PC-3 (cell line): Measurements from ENCODE around the gene PSMD5. TPM values are rescaled to one million over a fixed set of nuclear protein-coding genes. Genes with fewer than 3 reads are reported as not detected.

Source experiments
- ATAC-seq: fragments of 200-7000 bp; cut with Tn5 transposase; 2 replicates; pipeline ENCODE4 v1.9.1; 2020; ENCODE audit warnings: mild to moderate bottlenecking, moderate library complexity
- BruUV-seq: library from RNA; stranded (reverse); fragments of 400-500 nt; replicated peaks from 2 replicates; lab custom pipeline; 2021; lab: Mats Ljungman, UMichigan
- CTCF ChIA-PET: fragments of 300-600 bp; sonication (Branson Sonifier 250); formaldehyde crosslinking; loops from one replicate; lab custom pipeline; 2022; ENCODE audit warnings: antibody characterized with exemption; lab: Charles Lee
- POLR2A ChIA-PET: fragments of 300-600 bp; sonication (Branson Sonifier 250); formaldehyde crosslinking; loops from one replicate; lab custom pipeline; 2022; ENCODE audit warnings: antibody characterized with exemption; ENCODE audit not compliant: unreplicated experiment; lab: Charles Lee
- DNase-seq: peaks from one replicate; pipeline ENCODE4 v3.0.0-alpha.2; 2015
- H2AFZ ChIP-seq: fragments of 300-600 bp; sonication (generic); 2 replicates; pipeline ENCODE4 v1.6.0; 2016; ENCODE audit warnings: antibody characterized with exemption, low read length
- H3F3A ChIP-seq: fragments of 300-600 bp; sonication (generic); one replicate; pipeline ENCODE4 v1.6.0; 2017; ENCODE audit warnings: antibody characterized with exemption, low read length, control low read depth, mild to moderate bottlenecking; ENCODE audit not compliant: unreplicated experiment
- H3K27ac ChIP-seq: fragments of 300-600 bp; sonication (generic); 2 replicates; pipeline ENCODE4 v1.5.1; 2016; ENCODE audit warnings: mild to moderate bottlenecking, low read length
- H3K27me3 ChIP-seq: fragments of 300-600 bp; sonication (generic); 2 replicates; pipeline ENCODE4 v1.6.1; 2016; ENCODE audit warnings: low read length, mixed read lengths
- H3K36me3 ChIP-seq: fragments of 300-600 bp; sonication (generic); 2 replicates; pipeline ENCODE4 v1.6.1; 2016; ENCODE audit warnings: low read depth, mixed run types, low read length, mixed read lengths
- H3K4me1 ChIP-seq: fragments of 300-600 bp; sonication (generic); 2 replicates; pipeline ENCODE4 v1.5.1; 2016; ENCODE audit warnings: low read length; ENCODE audit not compliant: insufficient read depth
- H3K4me2 ChIP-seq: fragments of 300-600 bp; sonication (generic); 2 replicates; pipeline ENCODE4 v1.6.0; 2016; ENCODE audit warnings: low read length
- H3K4me3 ChIP-seq: fragments of 300-600 bp; sonication (generic); 2 replicates; pipeline ENCODE4 v1.5.1; 2016; ENCODE audit warnings: mild to moderate bottlenecking, low read length, mixed read lengths
- H3K79me2 ChIP-seq: fragments of 300-600 bp; sonication (generic); 2 replicates; pipeline ENCODE4 v1.6.1; 2017; ENCODE audit warnings: low read length, mixed read lengths
- H3K9ac ChIP-seq: fragments of 300-600 bp; sonication (generic); 2 replicates; pipeline ENCODE4 v1.6.0; 2016; ENCODE audit warnings: mild to moderate bottlenecking, low read length
- H3K9me2 ChIP-seq: fragments of 300-600 bp; sonication (generic); replicated peaks from 2 replicates; pipeline ENCODE4 v1.6.1; 2016; ENCODE audit warnings: mixed run types, low read length, mixed read lengths
- H3K9me3 ChIP-seq: fragments of 300-600 bp; sonication (generic); 2 replicates; pipeline ENCODE4 v1.6.1; 2016; ENCODE audit warnings: low read length, mixed read lengths
- H4K20me1 ChIP-seq: fragments of 300-600 bp; sonication (generic); 2 replicates; pipeline ENCODE4 v1.6.1; 2016; ENCODE audit warnings: low read length, mixed read lengths
- CTCF ChIP-seq: fragments of 300-600 bp; sonication (generic); conservative IDR thresholded peaks from 2 replicates; pipeline ENCODE4 v1.5.1; 2017; ENCODE audit warnings: antibody characterized with exemption, low read depth, mild to moderate bottlenecking, low read length
- EZH2 ChIP-seq: fragments of 300-600 bp; sonication (generic); IDR thresholded peaks from one replicate; pipeline ENCODE4 v1.6.1; 2017; ENCODE audit warnings: antibody characterized with exemption, mild to moderate bottlenecking, low read length; ENCODE audit not compliant: unreplicated experiment
- EZH2phosphoT487 ChIP-seq: fragments of 300-600 bp; sonication (generic); IDR thresholded peaks from 2 replicates; pipeline ENCODE4 v1.6.1; 2018; ENCODE audit warnings: mild to moderate bottlenecking, antibody characterized with exemption, low read length, borderline replicate concordance
- intact Hi-C: fragments of 100-400 bp; cut with micrococcal nuclease; formaldehyde crosslinking; loops from 2 replicates; pipeline ENCODE4 v1.9.0; 2023
- total RNA-seq: library from RNA; depleted of rRNA; stranded (reverse); fragments of >200 nt; gene quantifications from 2 replicates; pipeline ENCODE4 v1.2.3, GENCODE V29; 2014

PSMD5 gene
- total RNA-seq, 1 experiment from 2014 or later: 23.4 TPM

- Histone ChIP-seq H3K36me3 (peaks cover 21% of the 10 kb centered on the region; the same call in 1 of the 2 replicates), H4K20me1 (0 out of 2 replicates have a peak, but pooled peaks cover 3% of the 10 kb centered on the region), H3K9me3 (no peaks in the 10 kb centered on the region), H3K4me3 (no peak overlapping the region), H3K27ac (no peak overlapping the region), H3K4me2 (no peak overlapping the region), H3K4me1 (peaks cover under 1% of the 10 kb centered on the region; the same call in 1 of the 2 replicates), H3K79me2 (peaks cover 26% of the 10 kb centered on the region), H2AFZ (no peak overlapping the region), H3F3A (no peaks in the 10 kb centered on the region), H3K9ac (no peak overlapping the region), H3K9me2 (no peaks in the 10 kb centered on the region), H3K27me3 (no peaks in the 10 kb centered on the region)
- DNase-seq (no peak), ATAC-seq (no peak)
- ChIA-PET CTCF (no interaction called here), POLR2A (no interaction called here)
- BruUV-seq: no TSS peak
- TF ChIP-seq EZH2 (no peak), CTCF (no peak), EZH2phosphoT487 (no peak)
- intact Hi-C loops: no loop called here
Observed at GRCh38 chr9:120778758-120779157, 64.0 kb downstream of the PSMD5 start.

- no peak overlapping the region for H3K27ac ChIP-seq
- no peak overlapping the region for H3K9ac ChIP-seq
- H2AFZ ChIP-seq: no peak overlapping the region
- intact Hi-C loops: no loop called here
- H3K4me2 ChIP-seq: no peak overlapping the region
- no peaks in the 10 kb centered on the region for H3K27me3 ChIP-seq
- peaks cover 11% of the 10 kb centered on the region for H3K79me2 ChIP-seq
- ChIA-PET CTCF (no interaction called here), POLR2A (no interaction called here)
- BruUV-seq: no TSS peak
- no peak overlapping the region for H3K4me3 ChIP-seq
- 0 out of 2 replicates have a peak, but pooled peaks cover 3% of the 10 kb centered on the region for H4K20me1 ChIP-seq
- H3K9me3 ChIP-seq: no peaks in the 10 kb centered on the region
- no peaks in the 10 kb centered on the region for H3F3A ChIP-seq
- no peak for DNase-seq
- no peak for ATAC-seq
- TF ChIP-seq CTCF (no peak), EZH2phosphoT487 (no peak), EZH2 (no peak)
- no peaks in the 10 kb centered on the region for H3K4me1 ChIP-seq
- peaks cover 25% of the 10 kb centered on the region; the same call in 1 of the 2 replicates for H3K36me3 ChIP-seq
- no peaks in the 10 kb centered on the region for H3K9me2 ChIP-seq
Observed at GRCh38 chr9:120777229-120777628, 65.5 kb downstream of the PSMD5 start.

GRCh38 chr9:120776788-120777187, 65.9 kb downstream of the PSMD5 start:
- intact Hi-C loops: no loop called here
- Histone ChIP-seq H3K9ac (no peak overlapping the region), H3K79me2 (peaks cover 11% of the 10 kb centered on the region), H3K4me1 (no peaks in the 10 kb centered on the region), H3F3A (no peaks in the 10 kb centered on the region), H2AFZ (no peak overlapping the region), H3K27ac (no peak overlapping the region), H3K9me3 (no peaks in the 10 kb centered on the region), H3K36me3 (peaks cover 25% of the 10 kb centered on the region; the same call in 1 of the 2 replicates), H4K20me1 (0 out of 2 replicates have a peak, but pooled peaks cover 3% of the 10 kb centered on the region), H3K9me2 (no peaks in the 10 kb centered on the region), H3K4me2 (no peak overlapping the region), H3K27me3 (no peaks in the 10 kb centered on the region), H3K4me3 (no peak overlapping the region)
- ChIA-PET CTCF (no interaction called here), POLR2A (no interaction called here)
- TF ChIP-seq EZH2phosphoT487 (no peak), CTCF (no peak), EZH2 (no peak)
- ATAC-seq (no peak), DNase-seq (no peak)
- no TSS peak for BruUV-seq
